Measurements from ENCODE around the gene UBASH3A. TPM values are rescaled to one million over a fixed set of nuclear protein-coding genes. Genes with fewer than 3 reads are reported as not detected.

UBASH3A gene
- total RNA-seq, 1 experiment from 2014 or later = not detected

- DNase-seq = no peak
- Mint-ChIP-seq H3K27me3 (ENCODE audit: unreplicated experiment) (peaks cover 2% of the 10 kb centered on the region), H3K4me3 (ENCODE audit: low read depth, unreplicated experiment) (no peak overlapping the region), H3K9me3 (ENCODE audit: low read depth, unreplicated experiment) (no peaks in the 10 kb centered on the region), H3K36me3 (ENCODE audit: insufficient read depth, unreplicated experiment) (no peaks in the 10 kb centered on the region), H3K27ac (ENCODE audit: unreplicated experiment) (no peak overlapping the region), H3K4me1 (ENCODE audit: low read depth, unreplicated experiment) (peaks cover 22% of the 10 kb centered on the region)
- TF ChIP-seq CTCF (IDR thresholded peaks at IDR 0.05; ENCODE audit: unreplicated experiment) = no peak
- intact Hi-C loops (cut with micrococcal nuclease; ENCODE audit: unreplicated experiment) = loop anchor here (10.0 kb wide), 1 partner anchor 48 kb away; no protein-coding TSS in a partner anchor
- CTCF ChIA-PET = no interaction called here
- no TSS peak for BruUV-seq (replicated peaks)
Measured at GRCh38 chr21:42432695-42433094, 29.0 kb downstream of the UBASH3A start.

GRCh38 chr21:42433946-42434551 lies 30.3 kb downstream of the UBASH3A start:
- no peaks in the 10 kb centered on the region for H3K9me3 Mint-ChIP-seq (ENCODE audit: low read depth, unreplicated experiment)
- H3K4me3 Mint-ChIP-seq (ENCODE audit: low read depth, unreplicated experiment) = no peak overlapping the region
- no peaks in the 10 kb centered on the region for H3K36me3 Mint-ChIP-seq (ENCODE audit: insufficient read depth, unreplicated experiment)
- peak; percentile 54 for DNase-seq
- no peak overlapping the region for H3K27ac Mint-ChIP-seq (ENCODE audit: unreplicated experiment)
- peaks cover 15% of the 10 kb centered on the region for H3K27me3 Mint-ChIP-seq (ENCODE audit: unreplicated experiment)
- CTCF ChIA-PET = no interaction called here
- BruUV-seq (replicated peaks) = no TSS peak
- intact Hi-C loops (cut with micrococcal nuclease; ENCODE audit: unreplicated experiment) = loop anchor here (10.0 kb wide), 1 partner anchor 49 kb away; no protein-coding TSS in a partner anchor
- TF ChIP-seq CTCF (IDR thresholded peaks at IDR 0.05; ENCODE audit: unreplicated experiment) = no peak
- H3K4me1 Mint-ChIP-seq (ENCODE audit: low read depth, unreplicated experiment) = peaks cover 22% of the 10 kb centered on the region

- CTCF ChIA-PET = no interaction called here
Measured at GRCh38 chr21:42434884-42435283, 31.2 kb downstream of the UBASH3A start.

GRCh38 chr21:42435401-42435800 lies 31.7 kb downstream of the UBASH3A start:
- peaks cover 22% of the 10 kb centered on the region for H3K4me1 Mint-ChIP-seq (ENCODE audit: low read depth, unreplicated experiment)
- no peaks in the 10 kb centered on the region for H3K36me3 Mint-ChIP-seq (ENCODE audit: insufficient read depth, unreplicated experiment)
- peaks cover 17% of the 10 kb centered on the region for H3K27me3 Mint-ChIP-seq (ENCODE audit: unreplicated experiment)
- TF ChIP-seq CTCF (IDR thresholded peaks at IDR 0.05; ENCODE audit: unreplicated experiment) = no peak
- no TSS peak for BruUV-seq (replicated peaks)
- intact Hi-C loops (cut with micrococcal nuclease; ENCODE audit: unreplicated experiment) = loop anchor here (10.0 kb wide), 1 partner anchor 51 kb away; no protein-coding TSS in a partner anchor
- H3K4me3 Mint-ChIP-seq (ENCODE audit: low read depth, unreplicated experiment) = no peak overlapping the region
- DNase-seq = no peak
- H3K27ac Mint-ChIP-seq (ENCODE audit: unreplicated experiment) = no peak overlapping the region
- no peaks in the 10 kb centered on the region for H3K9me3 Mint-ChIP-seq (ENCODE audit: low read depth, unreplicated experiment)
- CTCF ChIA-PET = no interaction called here

More at GRCh38 chr21:42434884-42435283, 31.2 kb downstream of the UBASH3A start:
- no peaks in the 10 kb centered on the region for H3K36me3 Mint-ChIP-seq (ENCODE audit: insufficient read depth, unreplicated experiment)
- no peak for TF ChIP-seq CTCF (IDR thresholded peaks at IDR 0.05; ENCODE audit: unreplicated experiment)
- no TSS peak for BruUV-seq (replicated peaks)
- H3K27me3 Mint-ChIP-seq (ENCODE audit: unreplicated experiment) = peaks cover 17% of the 10 kb centered on the region
- H3K9me3 Mint-ChIP-seq (ENCODE audit: low read depth, unreplicated experiment) = no peaks in the 10 kb centered on the region
- H3K27ac Mint-ChIP-seq (ENCODE audit: unreplicated experiment) = no peak overlapping the region
- intact Hi-C loops (cut with micrococcal nuclease; ENCODE audit: unreplicated experiment) = loop anchor here (10.0 kb wide), 1 partner anchor 50 kb away; no protein-coding TSS in a partner anchor
- no peak for DNase-seq
- H3K4me1 Mint-ChIP-seq (ENCODE audit: low read depth, unreplicated experiment) = peaks cover 22% of the 10 kb centered on the region
- H3K4me3 Mint-ChIP-seq (ENCODE audit: low read depth, unreplicated experiment) = no peak overlapping the region
